ENCODE results near the gene RAD51B. TPM values are rescaled to one million over a fixed set of nuclear protein-coding genes. Genes with fewer than 3 reads are reported as not detected.

Gene RAD51B
- total RNA-seq, 2 experiments from 2014 or later, result 27.4 to 31.6 TPM

DNA sequence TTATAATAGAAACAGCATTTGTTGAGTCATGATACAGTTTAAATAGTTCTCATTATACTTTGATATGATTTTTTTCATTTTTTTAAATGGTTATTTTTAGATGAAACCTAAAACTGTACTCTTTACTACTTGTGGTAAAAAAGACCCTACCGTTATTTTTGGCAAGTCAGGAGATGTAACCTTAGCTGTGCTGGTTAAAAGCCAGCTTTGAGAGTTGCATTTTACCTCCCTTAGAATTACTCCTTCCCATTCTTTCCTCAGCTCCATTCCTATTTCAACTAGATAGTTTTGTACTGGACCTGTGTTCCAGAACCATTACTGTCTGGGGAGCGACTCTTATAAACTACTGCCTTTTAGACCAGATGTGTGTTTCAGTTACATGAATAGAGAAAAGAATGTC, 92.0 kb downstream of the RAD51B start:
- H3K9me3 Mint-ChIP-seq, result no peaks in the 10 kb centered on the region
- H3K4me3 Mint-ChIP-seq, result no peak overlapping the region
- no peak overlapping the region for H3K27ac Mint-ChIP-seq
- no peaks in the 10 kb centered on the region for H3K27me3 Mint-ChIP-seq
- peaks cover 3% of the 10 kb centered on the region for H3K36me3 Mint-ChIP-seq
- no peak for DNase-seq
- H3K4me1 Mint-ChIP-seq, result no peaks in the 10 kb centered on the region

DNA sequence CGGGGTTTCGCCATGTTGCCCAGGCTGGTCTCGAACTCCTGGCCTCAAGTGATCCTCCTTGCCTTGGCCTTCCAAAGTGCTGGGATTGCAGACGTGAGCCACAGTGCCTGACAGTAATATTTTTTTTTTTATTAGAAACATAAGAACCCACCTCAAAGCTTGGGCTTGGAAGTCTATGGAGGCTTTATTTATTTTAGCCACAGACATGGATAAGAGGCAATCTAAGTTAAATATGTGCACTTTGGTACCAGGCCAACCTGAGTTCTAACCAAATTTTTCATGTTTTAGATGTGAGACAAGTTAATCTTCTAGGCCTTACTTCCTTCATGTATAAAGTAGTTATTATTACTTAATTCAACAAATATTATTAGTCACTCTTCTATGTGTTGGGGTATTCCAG, 96.9 kb downstream of the RAD51B start:
- Mint-ChIP-seq H3K27ac (no peak overlapping the region), H3K9me3 (no peaks in the 10 kb centered on the region), H3K27me3 (no peaks in the 10 kb centered on the region), H3K4me1 (no peaks in the 10 kb centered on the region), H3K4me3 (no peak overlapping the region), H3K36me3 (no peaks in the 10 kb centered on the region)
- DNase-seq, result no peak

DNA sequence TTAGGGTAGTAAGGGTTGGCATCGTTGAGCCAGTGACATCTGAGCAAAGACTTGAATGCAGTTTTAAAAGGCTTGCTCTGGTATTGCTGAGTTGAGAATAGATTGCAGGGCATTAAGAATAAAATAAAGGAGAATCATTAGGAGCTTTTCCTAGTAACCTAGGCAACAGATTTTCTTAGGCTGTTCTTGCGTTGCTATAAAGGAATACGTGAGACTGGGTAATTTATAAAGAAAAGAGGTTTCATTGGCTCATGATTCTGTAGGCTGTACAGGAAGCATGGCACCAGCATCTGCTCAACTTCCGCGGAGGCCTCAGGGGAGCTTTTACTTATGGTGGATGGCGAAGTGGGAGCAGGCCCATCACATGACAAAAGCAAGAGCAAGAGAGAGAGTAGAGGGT, 97.4 kb downstream of the RAD51B start:
- H3K4me3 Mint-ChIP-seq, result no peak overlapping the region
- no peak for DNase-seq
- no peaks in the 10 kb centered on the region for H3K9me3 Mint-ChIP-seq
- no peaks in the 10 kb centered on the region for H3K27me3 Mint-ChIP-seq
- no peak overlapping the region for H3K27ac Mint-ChIP-seq
- no peaks in the 10 kb centered on the region for H3K4me1 Mint-ChIP-seq
- no peaks in the 10 kb centered on the region for H3K36me3 Mint-ChIP-seq

DNA sequence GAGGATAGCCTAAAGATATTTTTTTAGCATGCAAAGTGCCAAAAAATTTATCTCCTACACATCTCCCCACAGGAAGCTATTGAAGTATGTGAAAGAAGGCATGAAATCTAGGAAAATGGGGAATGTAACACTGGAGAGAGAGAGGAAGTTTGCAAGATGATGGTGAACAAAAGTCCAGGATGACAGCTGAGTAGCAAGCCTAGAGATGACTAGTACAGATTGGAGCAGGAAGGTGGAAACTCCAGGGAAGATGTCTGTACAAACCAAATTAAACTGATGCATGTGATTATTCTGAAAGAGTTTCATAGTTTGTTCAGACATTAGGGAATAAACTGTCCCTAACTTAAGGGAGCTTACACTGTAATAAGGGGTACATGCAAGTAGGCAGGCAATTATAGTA, 99.3 kb downstream of the RAD51B start:
- no peak for DNase-seq
- H3K9me3 Mint-ChIP-seq, result no peaks in the 10 kb centered on the region
- H3K27me3 Mint-ChIP-seq, result no peaks in the 10 kb centered on the region
- H3K27ac Mint-ChIP-seq, result no peak overlapping the region
- no peak overlapping the region for H3K4me3 Mint-ChIP-seq
- no peaks in the 10 kb centered on the region for H3K4me1 Mint-ChIP-seq
- H3K36me3 Mint-ChIP-seq, result peaks cover 3% of the 10 kb centered on the region

DNA sequence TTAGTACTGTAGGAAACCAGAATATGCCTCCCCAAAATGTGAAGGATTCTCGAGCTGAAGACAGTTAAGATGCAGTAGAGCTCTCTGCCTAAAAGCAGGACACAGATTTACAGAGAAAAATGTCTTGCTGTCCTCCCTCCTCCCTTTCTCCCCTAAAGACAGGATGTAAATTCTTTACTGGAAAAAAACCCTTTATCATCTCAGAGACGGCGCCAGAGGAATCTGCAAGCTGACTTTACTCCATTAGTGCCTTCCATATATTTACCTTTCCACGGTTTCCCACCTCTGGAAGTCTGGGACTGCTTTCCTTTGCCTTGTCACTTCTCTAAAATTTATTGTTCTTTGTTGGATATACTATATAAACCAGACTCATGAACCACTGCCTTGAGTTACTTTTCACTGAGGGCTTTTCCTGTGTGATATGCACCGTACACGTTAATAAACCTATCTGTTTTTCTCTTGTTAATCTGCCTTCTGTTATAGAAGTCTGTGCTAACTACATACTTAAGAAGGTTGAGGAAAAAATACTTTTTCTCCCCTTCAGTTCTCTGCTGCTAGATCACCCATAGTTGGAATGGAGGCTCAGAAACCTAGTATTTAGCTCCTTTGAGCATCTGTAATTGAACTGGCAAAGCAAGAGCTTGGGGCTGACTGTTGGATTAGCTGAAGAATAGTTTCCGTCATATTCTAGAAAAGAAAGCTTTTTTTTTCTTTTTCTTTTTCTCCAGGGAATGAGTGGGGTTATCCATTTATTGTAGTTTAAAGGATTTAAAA, 99.9 kb downstream of the RAD51B start:
- Mint-ChIP-seq H3K4me3 (no peak overlapping the region), H3K9me3 (no peaks in the 10 kb centered on the region), H3K4me1 (no peaks in the 10 kb centered on the region), H3K36me3 (peaks cover 3% of the 10 kb centered on the region), H3K27ac (no peak overlapping the region), H3K27me3 (no peaks in the 10 kb centered on the region)
- DNase-seq, result no peak

DNA sequence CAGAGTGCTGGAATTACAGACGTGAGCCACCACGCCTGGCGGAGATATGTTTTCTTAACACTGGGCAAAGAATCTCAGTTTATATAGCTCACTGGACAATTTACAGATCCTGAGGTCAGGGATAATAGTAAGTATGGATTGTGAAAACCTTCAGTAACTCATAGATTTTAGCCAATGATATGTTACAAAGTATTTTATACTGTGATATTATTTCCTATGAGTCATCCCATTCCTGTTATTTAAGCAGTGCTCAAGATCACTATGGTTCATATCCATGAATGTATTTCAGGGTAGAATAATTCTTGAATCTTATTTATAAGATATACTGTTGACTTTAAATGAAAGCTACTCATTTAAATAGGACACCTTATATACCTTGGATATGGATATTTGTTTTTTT, 107.2 kb downstream of the RAD51B start:
- Mint-ChIP-seq H3K9me3 (peaks cover 33% of the 10 kb centered on the region), H3K36me3 (peaks cover 40% of the 10 kb centered on the region), H3K27ac (no peak overlapping the region), H3K27me3 (no peaks in the 10 kb centered on the region), H3K4me1 (no peaks in the 10 kb centered on the region), H3K4me3 (no peak overlapping the region)
- no peak for DNase-seq

DNA sequence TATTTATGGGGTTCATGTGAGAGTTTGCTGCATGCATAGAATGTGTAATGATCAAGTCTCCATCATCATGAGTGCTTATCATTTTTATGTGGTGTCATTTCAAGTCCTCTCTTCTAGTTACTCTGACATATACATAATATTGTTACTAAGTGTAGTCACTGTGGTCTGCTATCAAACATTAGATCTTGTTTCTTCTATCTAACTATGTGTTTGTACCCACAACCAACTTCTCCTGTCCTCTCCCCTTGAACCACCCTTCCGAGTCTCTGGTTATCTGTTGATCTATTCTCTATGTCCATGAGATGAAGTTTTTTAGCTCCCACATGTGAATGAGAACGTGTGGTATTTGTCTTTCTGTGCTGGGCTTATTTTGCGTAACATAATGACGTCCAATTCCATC, 107.7 kb downstream of the RAD51B start:
- Mint-ChIP-seq H3K27ac (no peak overlapping the region), H3K27me3 (no peaks in the 10 kb centered on the region), H3K4me3 (no peak overlapping the region), H3K9me3 (peaks cover 33% of the 10 kb centered on the region), H3K36me3 (peaks cover 42% of the 10 kb centered on the region), H3K4me1 (no peaks in the 10 kb centered on the region)
- DNase-seq, result no peak

DNA sequence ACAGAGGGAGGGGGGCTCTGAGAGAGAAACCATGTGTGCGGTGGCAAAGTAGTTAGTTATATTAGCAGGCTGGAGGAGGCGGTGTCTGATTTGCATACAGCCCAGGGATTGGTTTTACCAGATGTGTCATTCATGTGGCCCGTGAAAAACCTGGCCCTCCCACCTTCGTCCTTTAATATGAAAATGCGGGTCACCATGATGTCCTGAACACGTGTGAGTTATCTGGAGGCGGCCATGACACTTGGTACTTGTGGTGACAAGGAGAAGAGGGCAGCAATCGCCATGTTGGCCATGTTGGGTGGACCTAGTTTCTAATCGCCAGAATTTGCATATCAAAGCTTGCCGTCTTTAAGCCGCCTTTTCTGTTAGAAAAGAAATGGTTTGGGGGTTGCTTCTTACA, 108.8 kb downstream of the RAD51B start:
- Mint-ChIP-seq H3K4me1 (no peaks in the 10 kb centered on the region), H3K4me3 (no peak overlapping the region)

DNA sequence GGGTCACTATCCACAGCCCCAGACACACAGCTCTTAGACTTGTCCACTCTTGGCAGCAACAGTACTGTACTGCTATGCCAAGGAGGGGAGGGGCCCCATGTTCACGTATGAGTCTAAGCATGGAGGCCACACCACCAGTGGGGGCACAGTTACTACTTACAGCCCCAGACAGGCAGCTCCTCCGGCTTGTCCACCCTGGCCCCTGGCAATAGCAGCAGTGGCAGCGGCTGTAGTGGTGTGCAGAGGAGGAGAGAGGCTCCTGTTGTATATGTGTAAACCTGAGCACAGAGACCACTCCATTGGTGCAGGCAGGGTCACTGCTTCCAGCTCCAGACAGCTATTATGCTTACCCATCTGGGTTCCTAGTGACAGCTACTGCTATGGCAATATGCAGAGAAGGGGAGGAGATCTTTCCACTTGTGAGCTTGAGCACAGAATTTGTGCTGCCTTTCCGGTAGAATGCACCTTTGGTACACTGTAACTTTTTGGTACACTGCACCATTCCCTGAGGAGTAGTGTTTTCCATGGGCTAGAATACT, 113.2 kb downstream of the RAD51B start:
- no peaks in the 10 kb centered on the region for H3K27me3 Mint-ChIP-seq
- H3K4me1 Mint-ChIP-seq, result peaks cover 6% of the 10 kb centered on the region
- no peak for DNase-seq
- H3K9me3 Mint-ChIP-seq, result peaks cover 23% of the 10 kb centered on the region
- H3K27ac Mint-ChIP-seq, result no peak overlapping the region
- peaks cover 22% of the 10 kb centered on the region for H3K36me3 Mint-ChIP-seq
- H3K4me3 Mint-ChIP-seq, result no peak overlapping the region

More for the DNA sequence above, 108.8 kb downstream of the RAD51B start:
- Mint-ChIP-seq H3K36me3 (peaks cover 39% of the 10 kb centered on the region), H3K9me3 (peaks cover 33% of the 10 kb centered on the region), H3K27ac (no peak overlapping the region), H3K27me3 (no peaks in the 10 kb centered on the region)
- DNase-seq, result no peak

DNA sequence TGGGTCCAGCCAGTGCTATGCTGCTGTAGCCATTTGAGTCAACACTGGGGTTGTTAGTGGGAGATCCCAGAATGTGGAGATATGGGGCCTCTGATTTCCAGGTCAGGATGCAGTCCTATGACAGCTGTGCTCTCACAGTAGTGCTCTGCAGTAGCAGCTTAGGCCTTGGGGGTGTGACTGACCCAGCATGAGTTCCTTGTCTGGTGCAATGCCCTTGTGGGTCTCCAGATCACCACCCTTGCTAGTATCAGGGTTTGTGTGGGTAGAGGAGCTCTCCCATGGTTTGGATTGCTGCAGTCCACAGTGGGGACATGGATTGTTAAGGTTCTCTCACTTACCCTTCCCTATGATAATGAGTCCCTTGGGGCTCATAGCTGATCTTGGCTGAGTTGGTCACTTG, 113.7 kb downstream of the RAD51B start:
- Mint-ChIP-seq H3K36me3 (peaks cover 17% of the 10 kb centered on the region), H3K4me1 (peaks cover 6% of the 10 kb centered on the region), H3K27me3 (no peaks in the 10 kb centered on the region), H3K9me3 (peaks cover 18% of the 10 kb centered on the region), H3K27ac (no peak overlapping the region), H3K4me3 (no peak overlapping the region)
- no peak for DNase-seq

DNA sequence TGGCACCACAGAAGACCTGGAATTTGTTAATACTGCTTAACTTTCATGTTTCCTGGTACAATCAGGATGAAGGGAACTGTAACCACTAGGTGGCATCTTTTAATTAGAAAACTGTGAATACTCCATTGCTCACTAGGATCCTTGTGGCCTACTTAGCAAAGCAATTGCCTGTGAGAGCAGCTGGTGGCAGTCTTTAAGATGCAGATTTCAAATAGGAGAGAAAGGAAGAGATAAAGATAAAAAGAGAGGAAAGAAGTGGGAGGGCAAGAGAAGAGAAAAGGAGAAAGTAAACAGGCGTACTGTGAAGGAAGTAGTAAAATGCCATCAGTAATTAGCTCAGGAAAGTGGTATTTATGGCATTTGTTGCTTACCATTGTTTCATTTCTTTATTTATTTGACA, 114.5 kb downstream of the RAD51B start:
- Mint-ChIP-seq H3K27me3 (no peaks in the 10 kb centered on the region), H3K9me3 (peaks cover 14% of the 10 kb centered on the region), H3K27ac (no peak overlapping the region), H3K4me1 (peaks cover 6% of the 10 kb centered on the region), H3K4me3 (no peak overlapping the region), H3K36me3 (peaks cover 12% of the 10 kb centered on the region)
- no peak for DNase-seq

DNA sequence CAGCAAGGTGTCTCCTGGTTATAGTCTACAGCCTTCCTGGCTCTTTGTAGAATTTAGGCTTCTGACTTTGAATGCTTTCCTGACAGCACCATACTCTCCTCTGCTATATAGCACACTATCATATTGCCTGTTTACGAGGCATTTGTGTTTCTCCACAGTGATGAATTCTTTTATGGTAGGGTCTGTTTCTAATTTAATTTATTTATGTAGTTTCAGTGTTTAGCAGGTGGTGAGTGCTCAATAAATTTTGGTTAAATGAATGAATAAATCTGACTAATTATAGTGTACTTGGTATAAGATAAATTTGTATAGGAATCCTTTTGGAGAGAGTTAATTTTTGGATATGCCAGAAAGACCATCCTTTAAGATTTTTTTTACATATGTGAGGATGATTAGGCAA, 115.3 kb downstream of the RAD51B start:
- no peak for DNase-seq
- Mint-ChIP-seq H3K4me1 (peaks cover 6% of the 10 kb centered on the region), H3K4me3 (no peak overlapping the region), H3K36me3 (peaks cover 12% of the 10 kb centered on the region), H3K27me3 (no peaks in the 10 kb centered on the region), H3K9me3 (peaks cover 9% of the 10 kb centered on the region), H3K27ac (no peak overlapping the region)

DNA sequence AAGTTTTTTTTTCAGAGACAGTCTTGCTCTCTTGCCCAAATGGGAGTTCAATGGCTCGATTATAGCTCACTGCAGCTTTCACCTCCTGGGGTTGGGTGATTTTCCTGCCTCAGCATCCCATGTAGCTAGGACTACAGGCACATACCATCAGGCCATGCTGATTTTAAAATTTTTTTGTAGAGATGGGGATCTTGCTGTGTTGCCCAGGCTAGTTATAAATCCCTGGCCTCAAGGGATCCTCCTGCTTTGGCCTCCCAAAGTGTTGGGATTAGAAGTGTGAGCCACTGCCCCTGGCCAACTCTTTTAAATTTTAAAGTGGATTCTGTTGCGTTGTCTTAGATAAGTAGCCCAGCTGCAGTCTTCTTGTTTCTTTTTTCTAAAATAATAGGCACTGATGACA, 115.8 kb downstream of the RAD51B start:
- no peak overlapping the region for H3K27ac Mint-ChIP-seq
- no peak for DNase-seq
- no peak overlapping the region for H3K4me3 Mint-ChIP-seq
- H3K27me3 Mint-ChIP-seq, result no peaks in the 10 kb centered on the region
- H3K4me1 Mint-ChIP-seq, result peaks cover 6% of the 10 kb centered on the region
- H3K36me3 Mint-ChIP-seq, result peaks cover 7% of the 10 kb centered on the region
- H3K9me3 Mint-ChIP-seq, result peaks cover 4% of the 10 kb centered on the region

DNA sequence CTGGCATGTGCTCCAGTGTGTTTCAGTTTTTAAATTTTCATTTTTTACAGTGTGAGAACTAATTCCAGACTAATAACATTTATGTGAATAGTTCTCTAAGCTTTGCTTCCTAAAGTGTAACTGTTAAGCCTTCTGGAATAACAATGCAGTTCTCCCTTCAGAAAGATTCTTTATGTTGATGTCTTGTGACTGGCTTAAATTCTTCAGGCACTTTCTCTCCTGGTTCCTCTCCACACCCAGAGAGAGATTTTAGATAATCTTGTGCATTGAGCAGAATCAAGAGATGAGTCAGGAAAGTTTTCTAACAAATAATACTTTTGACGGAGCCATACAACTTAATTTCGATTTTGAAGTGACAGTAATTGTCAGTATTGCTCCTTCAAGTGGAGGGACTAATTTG, 118.5 kb downstream of the RAD51B start:
- H3K36me3 Mint-ChIP-seq, result no peaks in the 10 kb centered on the region
- no peaks in the 10 kb centered on the region for H3K9me3 Mint-ChIP-seq
- H3K4me1 Mint-ChIP-seq, result peaks cover 6% of the 10 kb centered on the region
- no peak overlapping the region for H3K27ac Mint-ChIP-seq
- DNase-seq, result no peak
- no peak overlapping the region for H3K4me3 Mint-ChIP-seq
- H3K27me3 Mint-ChIP-seq, result no peaks in the 10 kb centered on the region

DNA sequence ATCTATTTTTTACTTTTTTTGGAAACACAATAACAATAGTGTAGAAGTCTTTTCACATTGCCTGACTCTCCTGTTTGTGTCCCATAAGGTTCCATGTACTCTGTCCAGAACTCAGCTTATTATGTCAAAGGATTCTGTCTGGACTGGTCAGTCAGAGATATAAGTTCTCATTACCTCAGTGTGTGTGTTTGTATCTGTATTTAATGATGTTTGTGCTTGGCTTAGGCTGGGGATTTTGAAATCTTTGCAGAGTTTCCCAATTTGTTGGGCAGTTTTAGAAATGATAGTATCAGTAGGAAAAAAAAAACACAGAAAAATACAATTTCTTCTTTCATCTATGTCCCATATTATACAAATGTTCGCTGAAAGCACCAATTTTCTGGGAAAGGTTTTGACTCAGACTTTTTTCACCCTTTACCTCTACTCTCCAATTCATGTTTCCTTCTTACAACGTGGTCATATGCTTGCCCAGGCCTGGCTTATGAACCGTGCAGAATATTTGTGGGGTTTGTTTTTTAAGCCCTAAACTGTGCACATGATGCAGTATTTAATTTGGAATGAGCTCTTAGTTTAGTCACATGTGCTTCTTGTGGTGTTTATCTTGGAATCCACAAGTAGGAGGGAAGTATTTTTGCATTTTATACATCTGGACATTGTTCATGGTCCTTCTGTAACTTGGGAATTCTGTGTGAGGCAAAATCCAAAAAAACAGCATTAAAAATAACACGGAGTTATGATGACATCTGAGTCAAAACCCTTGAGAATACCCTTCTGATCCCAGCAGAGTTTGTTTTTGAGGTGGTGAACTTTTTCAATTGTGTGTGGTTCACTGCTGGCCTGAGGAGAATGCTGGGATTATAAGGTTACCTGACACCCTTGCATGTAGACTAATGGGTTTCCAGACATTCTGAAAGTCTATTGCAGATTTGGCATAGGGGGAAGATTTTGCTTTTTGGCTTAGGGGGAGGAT, 121.2 kb downstream of the RAD51B start:
- H3K36me3 Mint-ChIP-seq, result no peaks in the 10 kb centered on the region
- H3K27ac Mint-ChIP-seq, result no peak overlapping the region

More for the DNA sequence above, 121.2 kb downstream of the RAD51B start:
- no peak for DNase-seq
- no peaks in the 10 kb centered on the region for H3K9me3 Mint-ChIP-seq
- H3K4me3 Mint-ChIP-seq, result no peak overlapping the region
- H3K27me3 Mint-ChIP-seq, result no peaks in the 10 kb centered on the region
- peaks cover 9% of the 10 kb centered on the region for H3K4me1 Mint-ChIP-seq
